CD1c-positive myeloid dendritic cell (primary cell): ENCODE results near the gene ZSWIM7.
A peak's percentile ranks its signal among the peaks of the same experiment; 100 is the strongest.
"Not testable (repeated sequence)": the region's sequence is repeated elsewhere in the genome, so short reads cannot be mapped to it uniquely, and the experiment has no call there.

Experiments
- DNase-seq: peaks from one replicate; pipeline ENCODE4 v3.0.0-alpha.2; 2016; ENCODE audit errors: extremely low spot score

ZSWIM7 gene

GRCh38 chr17:15957608-15958307, 41.7 kb downstream of the ZSWIM7 start:
- no peak for DNase-seq

- DNase-seq = no peak
These were observed 42.3 kb downstream of the ZSWIM7 start for GRCh38 chr17:15957206-15957605.

GRCh38 chr17:15955793-15956541, 43.5 kb downstream of the ZSWIM7 start:
- DNase-seq = no peak

GRCh38 chr17:15954222-15954621, 45.3 kb downstream of the ZSWIM7 start:
- DNase-seq = peak; percentile 84

- no peak for DNase-seq
These were observed 46.4 kb downstream of the ZSWIM7 start for GRCh38 chr17:15952916-15953790.

GRCh38 chr17:15952048-15952532, 47.4 kb downstream of the ZSWIM7 start:
- no peak for DNase-seq

- DNase-seq = no peak
These were observed 48.0 kb downstream of the ZSWIM7 start for GRCh38 chr17:15951368-15952047.

- no peak for DNase-seq
These were observed 51.3 kb downstream of the ZSWIM7 start for GRCh38 chr17:15947976-15948752.

- DNase-seq = peak; percentile 59
These were observed 52.2 kb downstream of the ZSWIM7 start for GRCh38 chr17:15947271-15947670.

- DNase-seq = no peak
These were observed 52.8 kb downstream of the ZSWIM7 start for GRCh38 chr17:15946611-15947120.

- peak; percentile 65 for DNase-seq
These were observed 53.8 kb downstream of the ZSWIM7 start for GRCh38 chr17:15945527-15946191.

GRCh38 chr17:15944759-15945526, 54.6 kb downstream of the ZSWIM7 start, which contains the start of gene ADORA2B:
Gene ADORA2B, plus strand, starts transcription at chr17:15945130. Its CDS starts 119 bp downstream, at chr17:15945249.
- peak; percentile 80 for DNase-seq

- DNase-seq = no peak
These were observed 55.3 kb downstream of the ZSWIM7 start for GRCh38 chr17:15943971-15944758.

- peak; percentile 88 for DNase-seq
These were observed 57.2 kb downstream of the ZSWIM7 start for GRCh38 chr17:15942207-15942833.

- no peak for DNase-seq
These were observed 57.7 kb downstream of the ZSWIM7 start for GRCh38 chr17:15941781-15942180.

GRCh38 chr17:15936481-15936880, 63.0 kb downstream of the ZSWIM7 start:
- DNase-seq = not testable (repeated sequence)

- DNase-seq = no peak
These were observed 63.6 kb downstream of the ZSWIM7 start for GRCh38 chr17:15935891-15936290.

GRCh38 chr17:15934866-15935265, 64.6 kb downstream of the ZSWIM7 start:
- DNase-seq = no peak
